Astrocyte (in vitro differentiated cells and primary cell): Measurements from ENCODE around the gene NCMAP.

Source experiments
- EZH2 ChIP-seq: IDR thresholded peaks from 2 replicates; pipeline ENCODE4 v1.6.1; 2012; ENCODE audit warnings: mild to moderate bottlenecking, low read length, inconsistent platforms; ENCODE audit not compliant: insufficient read depth
- TF ChIP-seq, protein P1 (sequence below): IDR thresholded peaks from 2 replicates; pipeline ENCODE4 v1.5.1; 2011; ENCODE audit warnings: low read depth, mild to moderate bottlenecking, inconsistent platforms, low read length, moderate library complexity; ENCODE audit not compliant: insufficient read depth

- TF ChIP-seq, protein P1, sequence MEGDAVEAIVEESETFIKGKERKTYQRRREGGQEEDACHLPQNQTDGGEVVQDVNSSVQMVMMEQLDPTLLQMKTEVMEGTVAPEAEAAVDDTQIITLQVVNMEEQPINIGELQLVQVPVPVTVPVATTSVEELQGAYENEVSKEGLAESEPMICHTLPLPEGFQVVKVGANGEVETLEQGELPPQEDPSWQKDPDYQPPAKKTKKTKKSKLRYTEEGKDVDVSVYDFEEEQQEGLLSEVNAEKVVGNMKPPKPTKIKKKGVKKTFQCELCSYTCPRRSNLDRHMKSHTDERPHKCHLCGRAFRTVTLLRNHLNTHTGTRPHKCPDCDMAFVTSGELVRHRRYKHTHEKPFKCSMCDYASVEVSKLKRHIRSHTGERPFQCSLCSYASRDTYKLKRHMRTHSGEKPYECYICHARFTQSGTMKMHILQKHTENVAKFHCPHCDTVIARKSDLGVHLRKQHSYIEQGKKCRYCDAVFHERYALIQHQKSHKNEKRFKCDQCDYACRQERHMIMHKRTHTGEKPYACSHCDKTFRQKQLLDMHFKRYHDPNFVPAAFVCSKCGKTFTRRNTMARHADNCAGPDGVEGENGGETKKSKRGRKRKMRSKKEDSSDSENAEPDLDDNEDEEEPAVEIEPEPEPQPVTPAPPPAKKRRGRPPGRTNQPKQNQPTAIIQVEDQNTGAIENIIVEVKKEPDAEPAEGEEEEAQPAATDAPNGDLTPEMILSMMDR, result no peak
- TF ChIP-seq EZH2, result no peak
Observed at GRCh38 chr1:24535778-24536177, 20.1 kb upstream of the NCMAP start.
